B cell (primary cell): Measurements from ENCODE around the gene PACSIN1.

Experiments used
- CTCF ChIP-seq: fragments of 200-600 bp; IDR thresholded peaks from one replicate; pipeline ENCODE4 v1.8.0; 2022; ENCODE audit warnings: antibody characterized with exemption, mild to moderate bottlenecking
- EZH2 ChIP-seq: IDR thresholded peaks from 2 replicates; pipeline ENCODE4 v1.6.1; 2012; ENCODE audit warnings: borderline replicate concordance, low read depth, mild to moderate bottlenecking, moderate library complexity, low read length; ENCODE audit not compliant: insufficient read depth, poor library complexity, severe bottlenecking

GRCh38 chr6:34515473-34516387, 49.9 kb downstream of the PACSIN1 start:
- TF ChIP-seq CTCF (no peak), EZH2 (no peak)
